Activated CD4-positive, CD25-positive, alpha-beta regulatory T cell (primary cell): Measurements from ENCODE around the gene SNTB2.
A peak's percentile ranks its signal among the peaks of the same experiment; 100 is the strongest.

Experiments used
- DNase-seq, 4 experiments: peaks; one replicate each; lab custom pipeline; 2025; lab: John Stamatoyannopoulos, UW

The SNTB2 gene

GRCh38 chr16:69180011-69180338 is 7.0 kb upstream of the SNTB2 start:
- DNase-seq, result no peak

GRCh38 chr16:69182730-69183416 is 4.1 kb upstream of the SNTB2 start:
- no peak for DNase-seq

GRCh38 chr16:69187446-69188235 is 677 bp downstream of the SNTB2 start:
- peak in 3 of 4 experiments; percentile 14 to 18 (median 17) for DNase-seq

GRCh38 chr16:69188236-69188549 is 1.2 kb downstream of the SNTB2 start:
- DNase-seq, result no peak

GRCh38 chr16:69188716-69189115 is 1.8 kb downstream of the SNTB2 start:
- no peak for DNase-seq

GRCh38 chr16:69190046-69190588 is 3.2 kb downstream of the SNTB2 start:
- DNase-seq, result no peak

GRCh38 chr16:69190598-69190997 is 3.6 kb downstream of the SNTB2 start:
- no peak for DNase-seq

GRCh38 chr16:69191136-69191535 is 4.2 kb downstream of the SNTB2 start:
- no peak for DNase-seq

GRCh38 chr16:69193855-69194254 is 6.9 kb downstream of the SNTB2 start:
- no peak for DNase-seq

- no peak for DNase-seq
Measured at GRCh38 chr16:69194488-69194887, 7.5 kb downstream of the SNTB2 start.

- no peak for DNase-seq
Measured at GRCh38 chr16:69195369-69196029, 8.5 kb downstream of the SNTB2 start.

GRCh38 chr16:69197573-69197972 is 10.6 kb downstream of the SNTB2 start:
- DNase-seq, result no peak

- DNase-seq, result no peak
Measured at GRCh38 chr16:69199382-69199781, 12.4 kb downstream of the SNTB2 start.

- DNase-seq, result no peak
Measured at GRCh38 chr16:69201291-69201690, 14.3 kb downstream of the SNTB2 start.

GRCh38 chr16:69201787-69202186 is 14.8 kb downstream of the SNTB2 start:
- DNase-seq, result no peak

- no peak for DNase-seq
Measured at GRCh38 chr16:69204172-69204571, 17.2 kb downstream of the SNTB2 start.

- DNase-seq, result no peak
Measured at GRCh38 chr16:69209735-69210134, 22.8 kb downstream of the SNTB2 start.

- no peak for DNase-seq
Measured at GRCh38 chr16:69217433-69217832, 30.5 kb downstream of the SNTB2 start.

GRCh38 chr16:69219279-69219678 is 32.3 kb downstream of the SNTB2 start:
- no peak for DNase-seq

- no peak for DNase-seq
Measured at GRCh38 chr16:69223882-69224281, 36.9 kb downstream of the SNTB2 start.

GRCh38 chr16:69225121-69225520 is 38.2 kb downstream of the SNTB2 start:
- DNase-seq, result no peak

- no peak for DNase-seq
Measured at GRCh38 chr16:69233124-69233523, 46.2 kb downstream of the SNTB2 start.

- DNase-seq, result no peak
Measured at GRCh38 chr16:69234460-69234859, 47.5 kb downstream of the SNTB2 start.
